Psoas muscle (tissue), 8 donors: ENCODE data around the gene VPS41. TPM values are rescaled to one million over a fixed set of nuclear protein-coding genes. Genes with fewer than 3 reads are reported as not detected.

ENCODE experiments used
- ATAC-seq, 4 donors: fragments of 200-7000 bp; cut with Tn5 transposase; one replicate each; pipeline ENCODE4 v1.9.1; 2020; ENCODE audit warnings: moderate library complexity in 3 of 4, mild to moderate bottlenecking in 2 of 4
- DNase-seq, 2 donors: peaks; one replicate each; pipeline ENCODE4 v3.0.0-alpha.2; 2020
- H3K27ac ChIP-seq: fragments of 200-600 bp; one replicate; pipeline ENCODE4 v1.8.0; 2022
- H3K27me3 ChIP-seq, 3 donors: fragments of 200-600 bp in 1 of 3; one replicate each; pipeline versions ENCODE4 v1.6.1 to v1.8.0; 2013 to 2022; ENCODE audit warnings: low read length in 2 of 3, mild to moderate bottlenecking in 2 of 3, moderate library complexity in 1 of 3; ENCODE audit not compliant: insufficient read depth in 3 of 3
- H3K36me3 ChIP-seq, 2 donors: fragments of 200-600 bp in 1 of 2; one replicate each; pipeline versions ENCODE4 v1.6.1 to v1.8.0; 2013 to 2022; ENCODE audit warnings: low read depth in 1 of 2, mild to moderate bottlenecking in 1 of 2, moderate library complexity in 1 of 2; ENCODE audit not compliant: insufficient read depth in 1 of 2
- H3K4me1 ChIP-seq: fragments of 200-600 bp; one replicate; pipeline ENCODE4 v1.8.0; 2022
- H3K4me3 ChIP-seq: fragments of 200-600 bp; one replicate; pipeline ENCODE4 v1.8.0; 2022; ENCODE audit warnings: mild to moderate bottlenecking
- H3K9me3 ChIP-seq: fragments of 200-600 bp; one replicate; pipeline ENCODE4 v1.8.0; 2022
- CTCF ChIP-seq: fragments of 200-600 bp; IDR thresholded peaks from one replicate; pipeline ENCODE4 v1.8.0; 2022; ENCODE audit warnings: antibody characterized with exemption
- WGBS, 3 donors: extraction: QIAGEN DNeasy Blood & Tissue Kit; methylation state at CpG; one replicate each; pipeline versions ENCODE4 v1.1.6 to v1.1.7; 2013; 5-methylcytosine and 5-hydroxymethylcytosine counted together
- intact Hi-C, 2 donors: fragments of 100-400 bp; cut with DNase I; formaldehyde crosslinking; loops; one replicate each; pipeline versions ENCODE4 v1.11.0 to v1.14.2; 2022
- polyA plus RNA-seq, 3 donors: library from polyadenylated mRNA; stranded (reverse); fragments of 200-250 nt; gene quantifications; one replicate each; pipeline ENCODE4 v1.2.3, GENCODE V29; 2013
- total RNA-seq, 4 donors: library from RNA; stranded (reverse); fragmentation: NEBNext Ultra II Directional in 2 of 4; extraction: Animal tissue kit (Norgen Biotek cat#: 25700) in 2 of 4; gene quantifications; one replicate each; pipeline versions ENCODE4 v1.2.1 to v1.2.4, GENCODE V29; 2021 to 2023
- donor health status: healthy with polysubstance abuse.
- donor health status: DM: no; HTN: no; CAD: no; lungs with moderate emphysema.
- donor health status: Bipolar disorder and iron deficiency.
- donor health status: healthy.
- donor health status: DM: yes; HTN: yes; CAD: no.
- donor health status: DM: no; HTN: no; CAD: no.
- donor health status: DM: no; HTN: no; CAD: no.
- donor health status: DM: yes; HTN: yes; CAD: no.

Gene VPS41
- total and polyA plus RNA-seq, 7 donors: 4.6 to 28.3 (median 13.8) TPM

GRCh38 chr7:38881947-38882684, 26.9 kb downstream of the VPS41 start:
- TF ChIP-seq CTCF: no peak
- no peak for DNase-seq
- H3K4me3 ChIP-seq: no peak overlapping the region
- H3K9me3 ChIP-seq: no peaks in the 10 kb centered on the region
- no peaks in the 10 kb centered on the region for H3K27me3 ChIP-seq
- no peak for ATAC-seq
- WGBS, 3 donors: 49 to 98% (median 73%) methylated on average over 2 of the region's 2 CpGs
- intact Hi-C loops: no loop called here
- H3K36me3 ChIP-seq: no peaks in the 10 kb centered on the region
- H3K27ac ChIP-seq: no peak overlapping the region
- no peaks in the 10 kb centered on the region for H3K4me1 ChIP-seq

GRCh38 chr7:38881015-38881414, 28.0 kb downstream of the VPS41 start:
- intact Hi-C loops: no loop called here
- 96 to 97% (median 97%) methylated on average over 3 of the region's 3 CpGs for WGBS, 3 donors
- H3K27ac ChIP-seq: no peak overlapping the region
- H3K36me3 ChIP-seq: no peaks in the 10 kb centered on the region
- no peaks in the 10 kb centered on the region for H3K4me1 ChIP-seq
- TF ChIP-seq CTCF: no peak
- H3K27me3 ChIP-seq: no peaks in the 10 kb centered on the region
- no peak overlapping the region for H3K4me3 ChIP-seq
- H3K9me3 ChIP-seq: no peaks in the 10 kb centered on the region
- DNase-seq (no peak), ATAC-seq (no peak)

GRCh38 chr7:38880454-38880853, 28.5 kb downstream of the VPS41 start:
- no peaks in the 10 kb centered on the region for H3K36me3 ChIP-seq
- no peak for TF ChIP-seq CTCF
- ATAC-seq (no peak), DNase-seq (no peak)
- no peaks in the 10 kb centered on the region for H3K9me3 ChIP-seq
- H3K4me1 ChIP-seq: no peaks in the 10 kb centered on the region
- intact Hi-C loops: no loop called here
- WGBS, 3 donors: 65 to 72% (median 66%) methylated on average over 3 of the region's 3 CpGs
- no peak overlapping the region for H3K4me3 ChIP-seq
- H3K27ac ChIP-seq: no peak overlapping the region
- H3K27me3 ChIP-seq: no peaks in the 10 kb centered on the region

- ATAC-seq (no peak), DNase-seq (no peak)
- no peaks in the 10 kb centered on the region for H3K4me1 ChIP-seq
- intact Hi-C loops: no loop called here
- no peak overlapping the region for H3K4me3 ChIP-seq
- no peaks in the 10 kb centered on the region for H3K27me3 ChIP-seq
- no peak overlapping the region for H3K27ac ChIP-seq
- TF ChIP-seq CTCF: no peak
- WGBS, 3 donors: 91 to 100% (median 98%) methylated on average over 1 of the region's 1 CpG
- H3K9me3 ChIP-seq: no peaks in the 10 kb centered on the region
- H3K36me3 ChIP-seq: no peaks in the 10 kb centered on the region
These were observed 29.0 kb downstream of the VPS41 start for GRCh38 chr7:38880035-38880434.
